Left ventricle myocardium inferior (tissue), 1 donor: ENCODE measurements around the gene RPL12. TPM values are rescaled to one million over a fixed set of nuclear protein-coding genes. Genes with fewer than 3 reads are reported as not detected.
A peak's percentile ranks its signal among the peaks of the same experiment; 100 is the strongest.
"Not testable (repeated sequence)": the region's sequence is repeated elsewhere in the genome, so short reads cannot be mapped to it uniquely, and the experiment has no call there.

Source experiments
- DNase-seq: peaks from one replicate; pipeline ENCODE4 v3.0.0-alpha.2; 2020
- H3K27ac ChIP-seq: fragments of 200-600 bp; replicated peaks from 2 replicates; pipeline ENCODE4 v1.8.0; 2021
- H3K27me3 ChIP-seq: fragments of 200-600 bp; 2 replicates; pipeline ENCODE4 v1.8.0; 2021; ENCODE audit warnings: low read depth
- H3K36me3 ChIP-seq: fragments of 200-600 bp; 2 replicates; pipeline ENCODE4 v1.8.0; 2021
- H3K4me1 ChIP-seq: fragments of 200-600 bp; 2 replicates; pipeline ENCODE4 v1.8.0; 2021
- H3K4me3 ChIP-seq: fragments of 200-600 bp; 2 replicates; pipeline ENCODE4 v1.8.0; 2021; ENCODE audit warnings: mild to moderate bottlenecking, moderate library complexity
- H3K9me3 ChIP-seq: fragments of 200-600 bp; replicated peaks from 2 replicates; pipeline ENCODE4 v1.8.0; 2021
- intact Hi-C: fragments of 100-400 bp; cut with micrococcal nuclease; formaldehyde crosslinking; loops from one replicate; pipeline ENCODE4 v1.11.0; 2022
- total RNA-seq: library from RNA; stranded (reverse); fragmentation: NEBNext Ultra II Directional; extraction: Animal tissue kit (Norgen Biotek cat#: 25700); gene quantifications from one replicate; pipeline ENCODE4 v1.2.1, GENCODE V29; 2021
- TF ChIP-seq, protein P1 (sequence below): fragments of 200-600 bp; IDR thresholded peaks from 2 replicates; pipeline ENCODE4 v1.8.0; 2021; ENCODE audit warnings: antibody characterized with exemption, mild to moderate bottlenecking, borderline replicate concordance
- donor health status: DM: no; HTN: yes; CAD: no; lungs with severe emphysema.

RPL12 gene
- total RNA-seq, 1 donor from 2014 or later = 605 TPM

DNA sequence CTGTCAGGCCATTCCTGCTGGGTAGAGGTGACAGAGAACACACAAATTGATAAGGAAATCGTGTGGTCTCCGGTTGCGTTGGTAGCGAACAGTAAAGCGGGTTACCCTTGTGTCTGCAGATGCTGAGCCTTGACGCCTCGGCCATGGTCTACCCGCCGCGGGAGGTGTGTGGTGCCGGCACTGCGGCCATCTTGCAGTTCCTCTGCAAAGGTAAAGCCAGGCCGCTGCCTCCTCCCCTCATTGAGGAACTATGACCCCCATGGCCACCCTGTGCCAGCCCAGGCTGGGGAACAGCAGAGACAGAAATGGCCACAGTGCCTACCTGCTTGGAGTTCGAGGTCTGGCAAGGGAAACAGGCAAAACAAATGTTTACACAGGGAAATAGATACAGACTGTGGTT is 16.4 kb upstream of the RPL12 start:
- no peaks in the 10 kb centered on the region for H3K27me3 ChIP-seq
- TF ChIP-seq, protein P1, sequence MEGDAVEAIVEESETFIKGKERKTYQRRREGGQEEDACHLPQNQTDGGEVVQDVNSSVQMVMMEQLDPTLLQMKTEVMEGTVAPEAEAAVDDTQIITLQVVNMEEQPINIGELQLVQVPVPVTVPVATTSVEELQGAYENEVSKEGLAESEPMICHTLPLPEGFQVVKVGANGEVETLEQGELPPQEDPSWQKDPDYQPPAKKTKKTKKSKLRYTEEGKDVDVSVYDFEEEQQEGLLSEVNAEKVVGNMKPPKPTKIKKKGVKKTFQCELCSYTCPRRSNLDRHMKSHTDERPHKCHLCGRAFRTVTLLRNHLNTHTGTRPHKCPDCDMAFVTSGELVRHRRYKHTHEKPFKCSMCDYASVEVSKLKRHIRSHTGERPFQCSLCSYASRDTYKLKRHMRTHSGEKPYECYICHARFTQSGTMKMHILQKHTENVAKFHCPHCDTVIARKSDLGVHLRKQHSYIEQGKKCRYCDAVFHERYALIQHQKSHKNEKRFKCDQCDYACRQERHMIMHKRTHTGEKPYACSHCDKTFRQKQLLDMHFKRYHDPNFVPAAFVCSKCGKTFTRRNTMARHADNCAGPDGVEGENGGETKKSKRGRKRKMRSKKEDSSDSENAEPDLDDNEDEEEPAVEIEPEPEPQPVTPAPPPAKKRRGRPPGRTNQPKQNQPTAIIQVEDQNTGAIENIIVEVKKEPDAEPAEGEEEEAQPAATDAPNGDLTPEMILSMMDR = no peak
- H3K4me1 ChIP-seq = peaks cover 20% of the 10 kb centered on the region
- no peaks in the 10 kb centered on the region for H3K9me3 ChIP-seq
- peaks cover 69% of the 10 kb centered on the region for H3K36me3 ChIP-seq
- intact Hi-C loops = no loop called here
- H3K4me3 ChIP-seq = no peak overlapping the region
- no peak for DNase-seq
- no peak overlapping the region for H3K27ac ChIP-seq

DNA sequence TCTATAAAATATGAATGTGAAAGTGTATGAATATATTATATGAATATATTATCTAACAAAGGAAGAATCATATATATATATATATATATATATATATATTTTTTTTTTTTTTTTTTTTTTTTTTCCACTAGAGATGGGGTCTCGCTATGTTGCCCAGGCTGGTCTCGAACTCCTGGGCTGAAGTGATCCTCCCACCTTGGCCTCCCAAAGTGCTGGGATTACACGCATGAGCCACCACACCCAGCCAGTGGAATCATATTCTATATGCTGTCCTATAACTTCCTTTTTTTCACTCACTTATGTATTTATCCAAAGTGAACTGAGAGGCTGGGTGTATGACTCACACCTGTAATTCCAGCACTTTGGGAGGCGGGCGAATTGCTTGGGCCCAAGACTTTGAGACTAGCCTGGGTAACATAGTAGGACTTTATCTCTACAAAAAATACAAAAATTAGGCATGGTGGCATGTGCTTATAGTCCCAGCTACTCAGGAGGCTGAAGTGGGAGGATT is 15.3 kb upstream of the RPL12 start:
- H3K9me3 ChIP-seq, H3K4me3 ChIP-seq, H3K27ac ChIP-seq, H3K27me3 ChIP-seq, intact Hi-C loops, DNase-seq: not testable (repeated sequence)
- Histone ChIP-seq H3K36me3 (peaks cover 81% of the 10 kb centered on the region), H3K4me1 (peaks cover 27% of the 10 kb centered on the region)

DNA sequence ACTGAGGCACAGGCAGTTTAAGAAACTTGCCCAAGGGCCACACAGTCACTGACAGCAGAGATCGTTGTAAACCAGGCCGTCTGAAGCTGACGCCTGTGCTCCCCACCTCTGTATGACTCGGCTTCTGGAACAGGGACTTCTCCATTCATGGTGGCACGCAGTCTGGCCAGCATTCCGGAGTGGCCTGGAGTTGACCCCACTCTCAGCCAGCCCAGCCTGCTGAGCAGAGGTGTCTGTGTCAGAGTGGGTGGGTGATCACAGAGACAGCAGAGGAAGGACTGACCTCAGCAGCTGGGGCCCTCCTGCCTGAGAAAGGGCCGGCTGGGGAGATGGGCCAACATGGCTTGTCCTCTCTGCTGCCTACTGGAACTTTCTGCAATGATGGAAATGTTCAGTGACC is 12.7 kb upstream of the RPL12 start:
- Histone ChIP-seq H3K27me3 (no peaks in the 10 kb centered on the region), H3K36me3 (peaks cover 89% of the 10 kb centered on the region), H3K4me3 (no peak overlapping the region), H3K4me1 (peaks cover 40% of the 10 kb centered on the region), H3K27ac (peak overlapping the region; percentile 82), H3K9me3 (no peaks in the 10 kb centered on the region)
- TF ChIP-seq, protein P1 = no peak
- intact Hi-C loops = no loop called here
- DNase-seq = peak; percentile 62

DNA sequence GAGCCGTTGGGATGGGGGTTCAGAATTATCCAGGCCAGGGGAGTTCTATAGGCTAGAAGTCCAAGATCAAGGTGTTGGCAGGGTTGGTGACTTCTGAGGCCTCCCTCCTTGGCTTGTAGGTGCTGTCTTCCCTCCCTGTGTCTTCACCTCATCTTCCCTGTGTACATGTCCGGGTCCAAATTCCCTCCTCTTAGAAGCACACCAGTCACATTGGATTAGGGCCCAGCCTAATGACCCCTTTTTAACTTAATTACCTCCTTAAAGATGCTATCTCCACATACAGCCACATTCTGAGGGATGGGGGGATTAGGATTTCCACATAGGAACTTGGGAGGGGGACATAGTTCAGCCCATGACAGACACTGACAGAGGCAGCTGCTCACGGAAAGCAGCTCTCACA is 12.2 kb upstream of the RPL12 start:
- intact Hi-C loops = no loop called here

DNA sequence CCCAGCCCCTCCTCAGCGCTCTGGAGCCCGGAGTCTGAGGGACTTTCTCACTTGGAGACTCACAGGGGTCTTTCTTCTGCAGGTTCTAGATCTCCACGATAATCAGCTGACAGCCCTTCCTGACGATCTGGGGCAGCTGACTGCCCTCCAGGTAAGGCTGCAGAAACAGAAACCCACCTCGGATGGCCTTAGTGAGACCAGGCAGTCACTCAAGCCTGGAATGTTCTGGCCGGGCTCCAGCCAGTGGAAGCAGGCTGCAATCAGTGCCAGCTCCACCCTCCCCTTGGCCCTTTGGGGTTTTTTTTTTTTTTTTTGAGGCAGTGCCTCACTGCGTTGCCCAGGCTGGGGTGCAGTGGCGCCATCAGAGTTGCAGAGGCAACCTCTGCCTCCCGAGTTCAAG is 7.7 kb upstream of the RPL12 start:
- Histone ChIP-seq H3K27me3 (no peaks in the 10 kb centered on the region), H3K4me3 (peak overlapping the region; percentile 19), H3K27ac (peak overlapping the region; percentile 71), H3K4me1 (peaks cover 71% of the 10 kb centered on the region), H3K9me3 (no peaks in the 10 kb centered on the region), H3K36me3 (peaks cover 76% of the 10 kb centered on the region)
- TF ChIP-seq, protein P1 = no peak
- intact Hi-C loops = no loop called here
- peak; percentile 69 for DNase-seq

More for the DNA sequence above, 12.2 kb upstream of the RPL12 start:
- TF ChIP-seq, protein P1 = no peak
- DNase-seq = no peak
- H3K4me3 ChIP-seq = no peak overlapping the region
- H3K36me3 ChIP-seq = peaks cover 89% of the 10 kb centered on the region
- H3K9me3 ChIP-seq = no peaks in the 10 kb centered on the region
- peaks cover 45% of the 10 kb centered on the region for H3K4me1 ChIP-seq
- no peaks in the 10 kb centered on the region for H3K27me3 ChIP-seq
- peak overlapping the region; percentile 82 for H3K27ac ChIP-seq

DNA sequence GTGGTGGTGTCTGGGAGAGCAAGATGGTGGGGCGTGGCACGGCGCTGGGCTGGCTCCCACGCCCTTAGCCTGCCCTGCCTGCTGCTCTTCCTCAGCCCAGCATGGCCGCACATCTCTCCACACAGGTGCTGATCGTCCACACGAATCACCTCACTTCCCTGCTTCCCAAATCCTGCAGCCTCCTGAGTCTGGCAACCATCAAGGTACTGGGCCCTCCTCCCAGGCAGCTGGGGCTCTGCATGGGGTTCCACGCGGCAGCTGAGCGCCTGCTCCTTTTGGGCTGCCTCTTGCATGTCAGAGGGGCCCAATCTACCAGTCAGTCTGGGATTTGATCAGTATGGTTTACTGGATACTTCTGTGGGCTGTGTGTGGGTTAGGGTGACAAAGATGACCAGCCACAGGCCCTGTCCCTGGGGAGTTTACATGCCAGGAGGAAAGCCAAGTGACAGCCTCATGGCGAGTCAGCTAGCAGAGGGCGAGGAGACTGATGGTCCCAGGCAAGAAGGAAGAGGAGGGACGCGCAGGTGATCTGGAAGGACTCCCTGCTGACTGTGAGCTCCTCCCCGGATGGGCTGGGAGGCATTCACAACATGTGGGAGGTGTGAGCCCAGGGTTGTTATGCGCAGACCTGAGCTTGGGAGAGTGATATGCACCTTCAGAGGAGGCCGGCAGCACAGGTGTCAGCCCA is 6.1 kb upstream of the RPL12 start:
- Histone ChIP-seq H3K36me3 (peaks cover 62% of the 10 kb centered on the region), H3K9me3 (no peaks in the 10 kb centered on the region), H3K27ac (no peak overlapping the region), H3K27me3 (no peaks in the 10 kb centered on the region), H3K4me3 (no peak overlapping the region), H3K4me1 (peaks cover 71% of the 10 kb centered on the region)
- intact Hi-C loops = no loop called here
- no peak for DNase-seq
- TF ChIP-seq, protein P1 = no peak
